ENCODE results near the gene TMEM258.
A peak's percentile ranks its signal among the peaks of the same experiment; 100 is the strongest.

TMEM258 gene

GRCh38 chr11:61814247-61814957 lies 22.0 kb upstream of the TMEM258 start:
- Mint-ChIP-seq H3K27ac (no peak overlapping the region), H3K4me1 (ENCODE audit: low read depth) (peaks cover 17% of the 10 kb centered on the region), H3K4me3 (peak overlapping the region; percentile 90), H3K9me3 (no peaks in the 10 kb centered on the region), H3K36me3 (ENCODE audit: low read depth) (peaks cover 18% of the 10 kb centered on the region), H3K27me3 (peaks cover 20% of the 10 kb centered on the region)

GRCh38 chr11:61812736-61813411 lies 20.5 kb upstream of the TMEM258 start:
- Mint-ChIP-seq H3K36me3 (ENCODE audit: low read depth) (peaks cover 24% of the 10 kb centered on the region), H3K9me3 (no peaks in the 10 kb centered on the region), H3K4me1 (ENCODE audit: low read depth) (peaks cover 17% of the 10 kb centered on the region), H3K4me3 (no peak overlapping the region), H3K27me3 (peaks cover 19% of the 10 kb centered on the region), H3K27ac (no peak overlapping the region)

GRCh38 chr11:61811831-61812230 lies 19.4 kb upstream of the TMEM258 start:
- Mint-ChIP-seq H3K36me3 (ENCODE audit: low read depth) (peaks cover 24% of the 10 kb centered on the region), H3K4me3 (no peak overlapping the region), H3K27me3 (peaks cover 12% of the 10 kb centered on the region), H3K27ac (no peak overlapping the region), H3K4me1 (ENCODE audit: low read depth) (peaks cover 17% of the 10 kb centered on the region), H3K9me3 (no peaks in the 10 kb centered on the region)

DNA sequence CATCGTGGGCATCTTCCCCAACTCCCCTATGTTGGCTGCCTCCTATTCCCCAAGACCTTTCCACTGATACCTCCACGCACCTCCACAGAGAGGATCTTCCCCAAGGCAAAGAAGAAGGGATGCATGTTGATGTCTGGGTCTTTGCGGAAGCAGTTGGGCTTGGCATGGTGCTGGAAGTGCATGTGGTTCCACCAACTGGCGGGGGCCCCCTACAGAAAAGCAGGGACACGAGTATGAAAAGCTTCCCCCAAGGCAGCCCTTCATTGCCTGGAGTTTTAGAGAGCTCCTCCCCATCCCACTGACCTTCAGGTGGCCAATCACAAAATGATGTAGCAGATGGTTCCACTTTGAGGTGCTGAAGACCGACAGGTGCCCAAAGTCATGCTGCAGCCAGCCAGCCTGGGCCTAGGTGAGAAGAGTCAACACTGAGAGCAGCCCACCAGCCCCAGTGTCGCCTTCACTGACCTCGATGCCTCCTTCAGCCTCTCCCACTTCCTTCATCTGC lies 18.3 kb upstream of the TMEM258 start:
- Mint-ChIP-seq H3K27me3 (peaks cover 6% of the 10 kb centered on the region), H3K36me3 (ENCODE audit: low read depth) (peaks cover 24% of the 10 kb centered on the region), H3K4me1 (ENCODE audit: low read depth) (peaks cover 10% of the 10 kb centered on the region), H3K27ac (no peak overlapping the region), H3K4me3 (no peak overlapping the region), H3K9me3 (no peaks in the 10 kb centered on the region)

- no peak overlapping the region for H3K27ac Mint-ChIP-seq
- no peaks in the 10 kb centered on the region for H3K27me3 Mint-ChIP-seq
- H3K4me3 Mint-ChIP-seq: no peak overlapping the region
- peaks cover 31% of the 10 kb centered on the region for H3K36me3 Mint-ChIP-seq (ENCODE audit: low read depth)
- H3K4me1 Mint-ChIP-seq (ENCODE audit: low read depth): no peaks in the 10 kb centered on the region
- no peaks in the 10 kb centered on the region for H3K9me3 Mint-ChIP-seq
Observed at GRCh38 chr11:61806785-61807184, 14.4 kb upstream of the TMEM258 start.

DNA sequence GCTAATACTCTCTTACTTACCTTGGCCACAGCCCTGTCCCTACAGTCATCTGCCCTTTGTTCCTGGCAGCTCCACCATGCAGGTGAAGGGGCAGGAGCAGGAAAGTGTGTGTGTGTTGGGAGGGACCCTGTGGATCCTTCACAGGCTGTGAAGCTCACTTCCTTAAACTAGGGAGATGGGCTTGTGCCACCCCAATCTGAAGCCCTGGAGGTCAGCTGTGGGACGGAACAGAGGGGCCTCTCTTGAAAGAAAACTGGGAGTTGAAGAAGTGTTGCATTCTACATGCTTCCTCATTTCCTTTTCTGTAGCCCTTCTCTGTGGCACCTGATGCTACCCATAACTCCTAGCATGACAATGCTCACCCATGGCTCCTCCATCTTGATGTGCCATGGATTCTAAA lies 12.7 kb upstream of the TMEM258 start:
- Mint-ChIP-seq H3K9me3 (no peaks in the 10 kb centered on the region), H3K27me3 (no peaks in the 10 kb centered on the region), H3K27ac (no peak overlapping the region), H3K4me1 (ENCODE audit: low read depth) (no peaks in the 10 kb centered on the region), H3K36me3 (ENCODE audit: low read depth) (peaks cover 37% of the 10 kb centered on the region), H3K4me3 (no peak overlapping the region)

DNA sequence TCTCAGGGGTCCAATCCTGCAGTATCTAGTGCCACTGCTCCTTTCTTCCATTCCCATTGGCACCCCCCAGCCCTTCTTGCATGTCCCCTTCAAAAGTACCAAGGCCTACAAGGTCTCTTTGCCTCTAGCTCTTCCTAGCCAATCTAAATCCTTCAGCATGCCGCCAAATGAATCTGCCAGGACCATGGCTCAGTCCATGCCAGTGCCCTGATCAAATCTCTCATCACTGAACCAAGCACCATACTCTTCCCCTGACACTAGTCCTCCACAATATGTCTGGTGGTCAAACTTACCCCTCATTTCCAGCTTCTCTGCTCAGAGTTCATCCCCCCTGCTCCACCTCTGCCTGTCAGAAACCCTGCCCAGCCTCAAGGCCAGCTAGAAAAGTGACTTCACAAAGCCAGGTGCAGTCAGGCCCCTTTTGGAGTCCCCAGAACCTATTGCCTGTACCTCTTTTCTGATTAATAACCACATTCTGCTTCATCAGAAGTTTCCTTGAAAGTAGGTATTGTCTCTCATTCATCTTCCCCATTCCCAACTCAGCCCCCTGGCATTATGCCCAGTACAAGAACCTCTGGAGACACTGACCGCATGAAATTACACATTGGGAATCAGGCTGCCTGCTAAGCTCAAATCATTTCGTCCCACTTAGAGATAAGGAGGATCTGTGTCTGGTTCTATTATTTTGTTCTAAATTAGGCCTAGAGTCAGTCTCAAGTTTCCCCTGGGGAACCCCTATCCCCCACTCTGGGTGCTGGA lies 11.7 kb upstream of the TMEM258 start:
- H3K9me3 Mint-ChIP-seq: no peaks in the 10 kb centered on the region
- peaks cover 37% of the 10 kb centered on the region for H3K36me3 Mint-ChIP-seq (ENCODE audit: low read depth)
- H3K4me1 Mint-ChIP-seq (ENCODE audit: low read depth): peaks cover 5% of the 10 kb centered on the region
- no peaks in the 10 kb centered on the region for H3K27me3 Mint-ChIP-seq
- H3K27ac Mint-ChIP-seq: no peak overlapping the region
- H3K4me3 Mint-ChIP-seq: no peak overlapping the region

- H3K27me3 Mint-ChIP-seq: no peaks in the 10 kb centered on the region
- peaks cover 44% of the 10 kb centered on the region for H3K36me3 Mint-ChIP-seq (ENCODE audit: low read depth)
- peaks cover 8% of the 10 kb centered on the region for H3K4me1 Mint-ChIP-seq (ENCODE audit: low read depth)
- H3K27ac Mint-ChIP-seq: no peak overlapping the region
- no peak overlapping the region for H3K4me3 Mint-ChIP-seq
- H3K9me3 Mint-ChIP-seq: no peaks in the 10 kb centered on the region
Observed at GRCh38 chr11:61802605-61803004, 10.2 kb upstream of the TMEM258 start.

- Mint-ChIP-seq H3K4me3 (no peak overlapping the region), H3K27ac (no peak overlapping the region), H3K36me3 (ENCODE audit: low read depth) (peaks cover 61% of the 10 kb centered on the region), H3K4me1 (ENCODE audit: low read depth) (peaks cover 21% of the 10 kb centered on the region), H3K9me3 (no peaks in the 10 kb centered on the region), H3K27me3 (no peaks in the 10 kb centered on the region)
Observed at GRCh38 chr11:61800331-61801281, 8.2 kb upstream of the TMEM258 start.

GRCh38 chr11:61799665-61800284 lies 7.4 kb upstream of the TMEM258 start:
- no peaks in the 10 kb centered on the region for H3K9me3 Mint-ChIP-seq
- H3K27ac Mint-ChIP-seq: peak overlapping the region; percentile 14
- H3K27me3 Mint-ChIP-seq: no peaks in the 10 kb centered on the region
- peaks cover 68% of the 10 kb centered on the region for H3K36me3 Mint-ChIP-seq (ENCODE audit: low read depth)
- no peak overlapping the region for H3K4me3 Mint-ChIP-seq
- H3K4me1 Mint-ChIP-seq (ENCODE audit: low read depth): peaks cover 30% of the 10 kb centered on the region

DNA sequence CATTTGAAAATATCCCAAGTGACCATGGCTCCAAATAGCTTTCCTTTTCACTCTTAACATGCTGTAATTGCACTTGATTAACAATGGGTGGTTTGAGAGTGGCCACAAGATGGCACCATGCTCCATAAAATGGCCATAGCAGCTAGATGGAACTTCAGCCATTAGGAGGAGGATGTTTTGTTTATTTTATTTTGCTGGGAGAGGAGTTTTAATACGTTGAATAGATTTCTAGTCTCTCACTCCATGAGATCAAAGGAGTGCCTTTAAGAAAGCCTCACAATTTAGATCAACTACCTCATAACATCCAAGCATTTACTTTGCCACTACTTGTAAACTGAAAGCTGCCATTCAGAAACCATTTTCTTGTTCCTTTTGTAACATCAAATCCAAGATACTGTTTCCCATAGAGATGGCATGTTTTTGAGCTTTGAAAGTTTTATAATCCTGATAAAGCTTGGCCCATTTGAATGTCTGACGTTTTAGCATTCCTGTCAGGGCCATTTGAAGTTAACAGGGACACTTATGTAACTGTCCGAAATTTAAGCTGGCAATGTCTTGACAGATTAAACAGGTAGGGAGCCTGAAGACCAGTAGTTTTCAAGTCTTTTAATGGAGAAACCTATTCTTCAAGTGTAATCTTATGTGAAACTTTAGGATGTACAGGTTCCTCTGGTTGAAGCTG lies 5.0 kb upstream of the TMEM258 start:
- Mint-ChIP-seq H3K27ac (no peak overlapping the region), H3K27me3 (no peaks in the 10 kb centered on the region), H3K4me1 (ENCODE audit: low read depth) (peaks cover 42% of the 10 kb centered on the region), H3K9me3 (no peaks in the 10 kb centered on the region), H3K4me3 (no peak overlapping the region), H3K36me3 (ENCODE audit: low read depth) (peaks cover 68% of the 10 kb centered on the region)

- peaks cover 50% of the 10 kb centered on the region for H3K4me1 Mint-ChIP-seq (ENCODE audit: low read depth)
- no peak overlapping the region for H3K27ac Mint-ChIP-seq
- no peak overlapping the region for H3K4me3 Mint-ChIP-seq
- peaks cover 66% of the 10 kb centered on the region for H3K36me3 Mint-ChIP-seq (ENCODE audit: low read depth)
- no peaks in the 10 kb centered on the region for H3K27me3 Mint-ChIP-seq
- no peaks in the 10 kb centered on the region for H3K9me3 Mint-ChIP-seq
Observed at GRCh38 chr11:61795876-61796526, 3.6 kb upstream of the TMEM258 start.

- H3K36me3 Mint-ChIP-seq (ENCODE audit: low read depth): peaks cover 66% of the 10 kb centered on the region
- H3K4me3 Mint-ChIP-seq: peak overlapping the region; percentile 92
- peaks cover 53% of the 10 kb centered on the region for H3K4me1 Mint-ChIP-seq (ENCODE audit: low read depth)
Observed at GRCh38 chr11:61795459-61795858, 3.1 kb upstream of the TMEM258 start.

More at GRCh38 chr11:61795459-61795858, 3.1 kb upstream of the TMEM258 start:
- H3K27me3 Mint-ChIP-seq: no peaks in the 10 kb centered on the region
- H3K27ac Mint-ChIP-seq: peak overlapping the region; percentile 71
- no peaks in the 10 kb centered on the region for H3K9me3 Mint-ChIP-seq
